NCI-H2029 treated with DMSO at 0.1 percent for 48 hours (cell line): ENCODE measurements around the gene MAP4K1.

Experiments
- DNase-seq: peaks from one replicate; lab custom pipeline; 2025; lab: John Stamatoyannopoulos, UW

Gene MAP4K1

DNA sequence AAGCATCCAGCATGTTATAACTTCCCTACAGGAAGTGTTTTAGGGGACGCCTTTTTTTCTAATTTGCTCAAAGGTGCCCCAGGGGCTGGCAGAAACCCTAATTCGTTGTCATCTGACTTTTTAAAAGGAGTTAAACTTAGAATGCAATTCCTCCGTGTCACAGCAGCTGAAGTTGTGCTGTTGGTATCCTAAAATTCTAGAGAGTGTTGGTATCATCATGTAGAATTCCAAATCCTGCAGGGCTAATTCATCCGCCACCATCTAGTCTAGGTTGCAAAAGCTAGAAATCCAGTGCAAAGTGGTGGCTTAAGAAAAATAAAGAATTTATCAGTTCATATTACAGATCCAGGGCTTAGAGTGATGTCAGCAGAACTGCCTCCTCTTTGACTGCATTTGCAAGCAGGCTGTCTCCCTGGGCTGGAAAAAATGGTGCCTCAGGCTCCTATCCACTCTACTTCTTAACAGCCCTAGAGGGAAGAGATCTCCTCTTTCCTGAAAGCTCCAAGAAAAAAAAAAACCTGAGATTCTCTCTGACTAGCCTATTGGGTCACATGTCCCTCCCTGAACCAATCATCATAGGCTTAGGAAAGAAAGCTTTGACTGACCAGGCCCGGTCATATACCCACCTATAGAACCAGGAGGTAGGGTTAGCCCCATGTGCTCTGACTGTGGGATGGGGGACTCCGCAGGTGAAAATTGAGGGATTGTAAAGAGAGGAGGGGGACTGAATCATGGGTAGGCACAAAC lies 73.0 kb downstream of the MAP4K1 start:
- no peak for DNase-seq

DNA sequence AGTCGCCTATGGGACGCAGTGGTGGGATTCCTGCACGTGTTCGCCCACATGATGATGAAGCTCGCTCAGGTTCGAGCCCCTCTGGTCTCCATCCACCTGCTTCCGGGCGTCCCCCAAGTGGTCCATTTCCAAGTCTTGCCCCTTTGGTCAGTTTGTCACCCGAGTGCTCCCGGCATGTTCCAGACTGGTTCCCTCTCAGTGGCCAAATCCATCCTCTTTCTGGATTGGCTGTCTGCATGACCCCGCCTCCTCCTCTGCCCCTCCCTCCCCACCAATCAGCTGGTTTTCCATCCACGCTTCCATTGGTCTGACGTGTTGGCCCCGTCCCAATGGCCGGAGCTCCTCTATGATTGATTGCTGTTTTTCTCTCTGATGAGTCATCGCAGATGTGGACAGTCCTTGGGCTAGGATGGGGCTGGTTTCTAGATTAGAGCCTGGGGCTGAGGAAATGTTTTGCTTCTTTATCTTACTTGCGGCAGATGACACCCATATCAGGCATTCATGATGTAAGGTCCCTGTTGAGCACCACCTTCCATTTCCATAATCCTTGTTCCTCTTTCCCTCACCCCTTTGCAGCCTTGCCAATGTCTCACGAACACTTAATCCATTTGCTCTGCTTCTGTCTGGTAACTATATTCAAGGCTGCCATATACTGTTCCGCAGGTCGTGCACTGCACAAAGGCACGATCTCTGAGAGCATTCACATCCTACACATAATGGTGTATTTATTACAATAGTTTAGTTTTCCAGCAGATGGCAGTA lies 73.8 kb downstream of the MAP4K1 start:
- DNase-seq: peak; percentile 9

DNA sequence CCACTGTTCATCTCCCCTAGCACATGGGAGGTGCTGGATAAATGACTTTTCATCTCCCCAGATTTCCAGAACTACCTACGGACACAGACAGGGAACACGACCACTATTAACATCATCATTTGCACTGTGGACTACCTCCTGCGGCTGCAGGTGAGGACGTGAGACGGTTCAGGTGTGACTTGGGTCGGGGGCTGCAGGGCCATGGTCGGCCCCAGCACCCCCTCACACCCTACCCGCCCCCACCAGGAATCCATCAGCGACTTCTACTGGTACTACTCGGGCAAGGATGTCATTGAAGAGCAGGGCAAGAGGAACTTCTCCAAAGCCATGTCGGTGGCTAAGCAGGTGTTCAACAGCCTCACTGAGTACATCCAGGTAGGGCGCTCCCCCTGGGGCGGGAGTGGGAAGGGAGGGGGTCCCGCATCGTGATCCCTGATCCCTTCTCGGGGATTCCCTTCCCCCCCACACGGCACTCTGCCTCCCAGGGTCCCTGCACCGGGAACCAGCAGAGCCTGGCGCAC lies 74.4 kb downstream of the MAP4K1 start:
- no peak for DNase-seq

DNA sequence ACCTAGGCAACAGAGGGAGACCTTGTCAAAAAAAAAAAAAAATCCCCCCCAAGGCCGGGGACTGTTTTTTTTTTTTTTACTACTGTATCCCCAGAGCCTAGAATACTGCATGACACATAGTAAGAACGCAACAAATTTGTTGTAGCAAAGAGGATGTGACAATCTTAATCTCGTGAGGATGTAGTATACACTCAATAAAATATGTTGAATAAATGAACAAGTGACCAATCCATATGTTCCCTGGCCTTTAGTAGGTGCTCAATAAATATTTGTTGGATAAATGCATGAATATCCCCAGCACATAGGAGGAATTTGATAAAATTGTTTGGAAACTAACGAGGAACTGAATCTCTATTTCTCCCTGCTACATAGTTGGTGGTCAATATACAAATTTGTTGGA lies 75.7 kb downstream of the MAP4K1 start:
- no peak for DNase-seq

DNA sequence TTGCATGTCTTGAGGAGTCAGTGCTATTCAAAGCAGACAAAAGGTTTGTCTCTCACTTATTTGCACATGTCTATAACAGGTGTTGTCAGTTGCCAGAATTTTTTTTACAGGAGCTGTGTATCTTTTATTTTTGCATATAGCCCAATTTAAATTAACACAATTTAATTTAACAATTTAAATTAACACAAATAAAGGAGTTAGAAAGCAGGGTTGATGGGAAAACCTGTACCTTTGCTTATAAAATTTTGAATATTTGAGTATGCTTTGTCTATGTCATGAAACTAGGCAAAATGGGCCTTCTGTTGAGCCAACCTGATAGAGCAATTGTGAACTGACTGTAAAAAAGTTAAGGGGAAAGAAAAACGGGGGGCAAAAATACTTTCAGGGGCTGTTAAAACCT lies 78.0 kb downstream of the MAP4K1 start:
- no peak for DNase-seq

DNA sequence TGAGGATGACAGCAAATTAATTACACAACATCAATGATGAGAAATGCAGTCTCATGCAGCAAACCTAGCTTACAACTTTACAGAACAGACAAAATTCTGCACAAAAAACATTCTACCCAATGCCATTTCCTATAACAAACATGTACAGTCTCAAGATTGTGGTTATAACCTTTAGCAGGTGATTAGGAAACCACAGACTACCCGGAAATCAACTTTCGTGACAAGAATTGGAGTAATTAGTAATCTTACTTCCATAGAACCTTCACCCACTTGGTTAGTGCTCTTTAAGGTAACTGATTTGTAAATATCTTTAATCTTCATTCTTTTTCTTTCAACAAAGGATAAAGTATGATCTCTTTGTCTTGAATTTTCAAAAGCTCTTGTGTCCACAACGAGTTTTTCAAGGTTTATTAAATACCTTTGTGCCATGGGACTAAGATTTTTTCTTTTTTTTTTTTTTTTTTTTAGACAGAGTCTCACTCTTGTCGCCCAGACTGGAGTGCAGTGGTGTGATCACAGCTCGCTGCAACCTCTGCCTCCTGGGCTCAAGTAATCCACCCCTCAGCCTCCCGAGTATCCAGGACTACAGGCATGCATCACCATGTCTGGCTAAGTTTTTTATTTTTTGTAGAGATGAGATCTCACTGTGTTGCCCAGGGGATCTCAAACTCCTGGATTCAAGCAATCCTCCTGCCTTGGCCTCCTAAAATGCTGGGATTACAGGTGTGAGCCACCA lies 78.8 kb downstream of the MAP4K1 start:
- DNase-seq: no peak

DNA sequence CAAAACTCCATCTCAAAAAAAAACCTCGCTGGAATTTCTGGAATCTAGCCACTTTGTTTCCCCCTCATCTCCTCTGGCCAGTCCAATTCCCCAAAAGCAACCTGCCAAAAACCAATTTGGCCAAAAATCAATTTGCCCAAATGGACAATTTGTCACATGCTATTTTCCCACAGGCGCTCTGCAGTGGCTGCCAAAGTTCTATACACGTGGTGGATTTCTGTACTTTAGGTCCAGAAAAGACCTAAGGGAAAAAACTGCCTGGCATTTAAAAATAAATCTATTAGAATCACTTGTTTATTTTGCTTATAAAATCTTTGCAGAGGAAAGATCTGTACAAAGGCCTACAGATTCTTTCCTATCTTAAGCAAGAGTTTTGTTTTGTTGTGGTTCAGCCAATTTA lies 79.4 kb downstream of the MAP4K1 start:
- DNase-seq: no peak
